ENCODE data around the gene BRDT. TPM values are rescaled to one million over a fixed set of nuclear protein-coding genes. Genes with fewer than 3 reads are reported as not detected.

BRDT gene
- total RNA-seq, 1 donor: not detected

Other genes with a start within 250 kb of the BRDT start
- gene TGFBR3, start 63.2 kb upstream of the BRDT start, total RNA-seq: 0.27 TPM
- not detected for gene EPHX4, start 80.6 kb downstream of the BRDT start, total RNA-seq
- not detected for gene SETSIP, start 126.0 kb downstream of the BRDT start, total RNA-seq
- 3.5 TPM for gene BTBD8, start 130.9 kb downstream of the BRDT start, total RNA-seq

Measured in hematopoietic multipotent progenitor cell (in vitro differentiated cells).